B cell (primary cell): ENCODE measurements around the gene QKI. TPM values are rescaled to one million over a fixed set of nuclear protein-coding genes. Genes with fewer than 3 reads are reported as not detected.
"Not testable (repeated sequence)": the region's sequence is repeated elsewhere in the genome, so short reads cannot be mapped to it uniquely, and the experiment has no call there.

Experiments used
- ATAC-seq: fragments of 200-7000 bp; cut with Tn5 transposase; one replicate; pipeline ENCODE4 v1.10.0; 2021; ENCODE audit warnings: low read depth, mild to moderate bottlenecking, moderate number of reproducible peaks, moderate library complexity
- CTCF ChIA-PET: fragments of 350-600 bp; sonication (Branson Sonifier 250); formaldehyde crosslinking; loops from one replicate; lab custom pipeline; 2021; ENCODE audit warnings: antibody characterized with exemption, inconsistent platforms; lab: Charles Lee
- POLR2A ChIA-PET: fragments of 350-600 bp; sonication (Branson Sonifier 250); formaldehyde crosslinking; loops from one replicate; lab custom pipeline; 2021; ENCODE audit warnings: antibody characterized with exemption; lab: Charles Lee
- DNase-seq: peaks from one replicate; pipeline ENCODE4 v3.0.0; 2013
- H2AFZ ChIP-seq: 2 replicates; pipeline ENCODE4 v1.6.1; 2012; ENCODE audit warnings: mild to moderate bottlenecking, low read depth, low read length; ENCODE audit not compliant: insufficient read depth, poor library complexity, severe bottlenecking
- H3K27ac ChIP-seq, 2 donors: 1 replicate in 1 of 2; 2 replicates in 1 of 2; pipeline ENCODE4 v1.5.1; 2012 to 2013; ENCODE audit warnings: low read length in 2 of 2, mild to moderate bottlenecking in 2 of 2, moderate library complexity in 1 of 2
- H3K27me3 ChIP-seq, 4 experiments: fragments of 200-600 bp in 1 of 4; sonication (generic) in 1 of 4; replicated peaks in 1 of 4; 1 replicate in 2 of 4; 2 replicates in 2 of 4; pipeline versions ENCODE4 v1.6.1 to v1.7.0; 2013 to 2016; ENCODE audit warnings: low read length in 3 of 4, mild to moderate bottlenecking in 2 of 4, mixed read lengths in 1 of 4, moderate library complexity in 1 of 4; ENCODE audit not compliant: insufficient read depth in 4 of 4, control insufficient read depth in 3 of 4; ENCODE audit errors: control extremely low read depth in 1 of 4
- H3K36me3 ChIP-seq, 2 experiments: replicated peaks in 1 of 2; 1 replicate in 1 of 2; 2 replicates in 1 of 2; pipeline versions ENCODE4 v1.6.1 to v1.7.1; 2013; ENCODE audit warnings: low read length in 1 of 2; ENCODE audit not compliant: insufficient read depth in 2 of 2, control insufficient read depth in 1 of 2; ENCODE audit errors: control extremely low read depth in 1 of 2, extremely low read depth in 1 of 2
- H3K4me1 ChIP-seq, 2 donors: fragments of 200-600 bp in 1 of 2; sonication (generic) in 1 of 2; 1 replicate in 1 of 2; 2 replicates in 1 of 2; pipeline versions ENCODE4 v1.5.1 to v1.6.1; 2013 to 2017; ENCODE audit warnings: low read length in 2 of 2; ENCODE audit not compliant: control insufficient read depth in 2 of 2, insufficient read depth in 2 of 2
- H3K4me2 ChIP-seq: replicated peaks from 2 replicates; pipeline ENCODE3; 2012; ENCODE audit warnings: mild to moderate bottlenecking, low read depth, low read length; ENCODE audit not compliant: poor library complexity, severe bottlenecking
- H3K4me3 ChIP-seq, 5 experiments: fragments of 200-600 bp in 1 of 5; sonication (generic) in 1 of 5; 1 replicate in 3 of 5; 2 replicates in 2 of 5; pipeline versions ENCODE4 v1.5.1 to v1.7.0; 2011 to 2016; ENCODE audit warnings: low read length in 4 of 5, mild to moderate bottlenecking in 4 of 5, low read depth in 2 of 5, control low read depth in 1 of 5, moderate library complexity in 1 of 5; ENCODE audit not compliant: insufficient read depth in 1 of 5; ENCODE audit errors: control extremely low read depth in 1 of 5, extremely low read depth in 1 of 5
- H3K79me2 ChIP-seq: fragments of 200-600 bp; sonication (generic); one replicate; pipeline ENCODE4 v1.6.0; 2016; ENCODE audit warnings: low read length; ENCODE audit not compliant: control insufficient read depth, insufficient read depth
- H3K9ac ChIP-seq: fragments of 200-600 bp; sonication (generic); 2 replicates; pipeline ENCODE4 v1.6.1; 2017; ENCODE audit warnings: mild to moderate bottlenecking, low read length, moderate library complexity
- H3K9me3 ChIP-seq, 3 donors: one replicate each; pipeline versions ENCODE4 v1.6.1 to v1.7.1; 2013; ENCODE audit warnings: low read length in 2 of 3; ENCODE audit not compliant: control insufficient read depth in 2 of 3, insufficient read depth in 1 of 3; ENCODE audit errors: control extremely low read depth in 1 of 3
- H4K20me1 ChIP-seq: 2 replicates; pipeline ENCODE4 v1.6.0; 2012; ENCODE audit warnings: mild to moderate bottlenecking, low read length; ENCODE audit not compliant: insufficient read depth, control insufficient read depth, poor library complexity, severe bottlenecking
- H3K27ac Mint-ChIP-seq: one replicate; pipeline ENCODE4 v1.8.0; 2021; ENCODE audit warnings: mixed read lengths
- H3K27me3 Mint-ChIP-seq: one replicate; pipeline ENCODE4 v1.8.0; 2021; ENCODE audit warnings: mixed read lengths
- H3K4me1 Mint-ChIP-seq: one replicate; pipeline ENCODE4 v1.8.0; 2021; ENCODE audit warnings: mixed read lengths
- H3K4me3 Mint-ChIP-seq: one replicate; pipeline ENCODE4 v1.8.0; 2021; ENCODE audit warnings: mixed read lengths
- H3K9me3 Mint-ChIP-seq: one replicate; pipeline ENCODE4 v1.8.0; 2022; ENCODE audit warnings: mixed read lengths; ENCODE audit not compliant: insufficient read depth
- CTCF ChIP-seq: fragments of 200-600 bp; IDR thresholded peaks from one replicate; pipeline ENCODE4 v1.8.0; 2022; ENCODE audit warnings: antibody characterized with exemption, mild to moderate bottlenecking
- EZH2 ChIP-seq: IDR thresholded peaks from 2 replicates; pipeline ENCODE4 v1.6.1; 2012; ENCODE audit warnings: borderline replicate concordance, low read depth, mild to moderate bottlenecking, moderate library complexity, low read length; ENCODE audit not compliant: insufficient read depth, poor library complexity, severe bottlenecking
- WGBS: methylation state at CpG from one replicate; pipeline ENCODE4 v1.1.5; 2013; ENCODE audit warnings: missing lambda C conversion rate; ENCODE audit not compliant: insufficient coverage; 5-methylcytosine and 5-hydroxymethylcytosine counted together
- intact Hi-C: fragments of 100-400 bp; cut with micrococcal nuclease; formaldehyde crosslinking; loops from one replicate; pipeline ENCODE4 v1.10.0; 2022
- polyA plus RNA-seq: library from polyadenylated mRNA; depleted of rRNA; stranded (reverse); fragments of >200 nt; gene quantifications from 2 replicates; pipeline ENCODE4 v1.2.3, GENCODE V29; 2012
- total RNA-seq, 2 donors: library from RNA; stranded (reverse); fragments of 120-200 nt in 1 of 2; gene quantifications; 1 replicate in 1 of 2; 2 replicates in 1 of 2; pipeline versions ENCODE4 v1.2.3 to v1.2.4, GENCODE V29; 2013 to 2022

The QKI gene
- total and polyA plus RNA-seq, 2 donors (not counting 1 experiment from before 2014, with no cell fraction given): 38.8 to 79.5 TPM

DNA sequence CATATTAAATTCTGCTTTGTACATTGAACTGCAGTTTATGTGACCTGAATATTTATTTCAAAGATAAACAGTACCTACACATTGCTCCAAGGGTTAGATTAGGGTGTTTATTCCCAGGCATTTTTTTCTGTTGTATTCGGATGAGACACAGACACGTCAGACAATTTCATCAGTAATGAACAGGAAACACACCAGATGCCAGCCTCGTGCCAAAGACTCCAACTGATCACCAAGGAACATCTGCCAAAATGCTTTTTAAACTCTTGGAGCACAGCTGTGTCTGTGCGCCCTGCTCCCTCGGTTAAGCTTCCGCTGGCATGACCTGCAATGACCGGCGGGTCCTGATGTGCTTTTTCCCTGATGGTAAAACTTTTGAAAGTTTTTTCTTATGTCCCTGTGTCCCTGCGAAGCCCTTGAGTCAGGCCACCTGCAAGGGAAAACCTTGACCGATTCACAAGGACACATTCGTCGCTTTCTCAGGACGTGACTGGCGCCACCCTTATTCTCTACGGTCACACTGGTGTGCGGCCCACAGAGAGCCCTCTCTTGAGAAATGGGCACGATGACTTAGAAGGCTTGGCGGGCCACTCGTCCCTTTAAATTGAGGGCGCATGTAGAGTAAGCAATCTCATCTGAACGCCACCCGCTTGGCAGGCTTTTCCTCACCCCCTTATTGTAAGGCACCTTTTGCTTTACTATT, 173.9 kb downstream of the QKI start:
- H2AFZ ChIP-seq: no peak overlapping the region
- H3K4me3 ChIP-seq: no peak overlapping the region
- H3K36me3 ChIP-seq: no peaks in the 10 kb centered on the region
- H3K4me1 ChIP-seq: no peaks in the 10 kb centered on the region
- H3K27me3 ChIP-seq: peaks cover 0 to 8% (median 0%) of the 10 kb centered on the region in 4 experiments
- Mint-ChIP-seq H3K27ac (no peak overlapping the region), H3K4me1 (no peaks in the 10 kb centered on the region), H3K9me3 (peaks cover 3% of the 10 kb centered on the region), H3K4me3 (no peak overlapping the region), H3K27me3 (peaks cover 8% of the 10 kb centered on the region)
- no peaks in the 10 kb centered on the region for H3K79me2 ChIP-seq
- intact Hi-C loops: no loop called here
- ChIA-PET CTCF (no interaction called here), POLR2A (no interaction called here)
- 94% methylated on average over 16 of the region's 22 CpGs for WGBS
- TF ChIP-seq CTCF (no peak), EZH2 (no peak)
- no peaks in the 10 kb centered on the region for H4K20me1 ChIP-seq
- no peak overlapping the region for H3K4me2 ChIP-seq
- no peak for DNase-seq
- ATAC-seq: no peak
- H3K27ac ChIP-seq: no peak overlapping the region
- no peak overlapping the region for H3K9ac ChIP-seq
- peaks cover 0 to 26% (median 9%) of the 10 kb centered on the region in 3 donors for H3K9me3 ChIP-seq

DNA sequence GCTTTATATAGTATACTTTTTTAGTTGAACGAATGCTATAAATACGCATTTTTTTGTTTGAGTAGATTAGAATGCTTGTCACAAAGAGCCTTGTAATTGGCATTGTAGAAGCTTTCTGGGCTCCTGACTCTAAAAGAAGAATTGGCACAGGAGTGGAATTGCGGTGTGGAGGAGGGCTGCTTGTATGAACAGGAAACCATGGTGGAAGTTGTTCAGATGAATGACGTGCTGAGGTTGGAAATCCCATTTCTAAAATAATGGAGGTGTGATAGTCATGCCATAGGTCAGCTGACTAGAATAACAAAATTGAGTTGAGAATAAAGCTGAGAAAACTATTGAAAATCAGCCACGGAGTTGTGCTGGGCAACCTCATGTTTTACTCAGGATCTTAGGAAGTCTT, 174.9 kb downstream of the QKI start:
- Histone ChIP-seq H3K9ac (no peak overlapping the region), H3K9me3 (peaks cover 0 to 29% (median 9%) of the 10 kb centered on the region in 3 donors), H3K4me2 (no peak overlapping the region), H3K27ac (no peak overlapping the region), H2AFZ (no peak overlapping the region), H4K20me1 (no peaks in the 10 kb centered on the region), H3K4me3 (no peak overlapping the region), H3K79me2 (no peaks in the 10 kb centered on the region), H3K36me3 (no peaks in the 10 kb centered on the region), H3K27me3 (peaks cover 0 to 8% (median 0%) of the 10 kb centered on the region in 4 experiments), H3K4me1 (no peaks in the 10 kb centered on the region)
- ChIA-PET POLR2A (no interaction called here), CTCF (no interaction called here)
- TF ChIP-seq CTCF (no peak), EZH2 (no peak)
- ATAC-seq (no peak), DNase-seq (no peak)
- Mint-ChIP-seq H3K9me3 (peaks cover 3% of the 10 kb centered on the region), H3K4me3 (no peak overlapping the region), H3K27me3 (peaks cover 8% of the 10 kb centered on the region), H3K27ac (no peak overlapping the region), H3K4me1 (no peaks in the 10 kb centered on the region)
- WGBS: 51% methylated on average over 4 of the region's 5 CpGs
- intact Hi-C loops: no loop called here

GRCh38 chr6:163590132-163590531, 175.6 kb downstream of the QKI start:
- WGBS: 95% methylated on average over 8 of the region's 9 CpGs
- peaks cover 1 to 29% (median 9%) of the 10 kb centered on the region in 3 donors for H3K9me3 ChIP-seq
- H3K27ac ChIP-seq, H3K36me3 ChIP-seq, ATAC-seq, POLR2A ChIA-PET, H3K79me2 ChIP-seq, H4K20me1 ChIP-seq, H3K4me3 ChIP-seq, intact Hi-C loops, H2AFZ ChIP-seq, H3K4me1 Mint-ChIP-seq, H3K9ac ChIP-seq, H3K27ac Mint-ChIP-seq, H3K27me3 ChIP-seq, H3K4me1 ChIP-seq, H3K27me3 Mint-ChIP-seq, CTCF ChIA-PET, DNase-seq, H3K4me3 Mint-ChIP-seq, H3K4me2 ChIP-seq, H3K9me3 Mint-ChIP-seq: not testable (repeated sequence)
